OCI-LY7 (cell line): Measurements from ENCODE around the gene CGN. TPM values are rescaled to one million over a fixed set of nuclear protein-coding genes. Genes with fewer than 3 reads are reported as not detected.

Experiments
- BruUV-seq: library from RNA; stranded (reverse); fragments of 400-500 nt; replicated peaks from 2 replicates; lab custom pipeline; 2021; lab: Mats Ljungman, UMichigan
- CTCF ChIA-PET: fragments of 300-600 bp; sonication (Branson Sonifier 250); formaldehyde crosslinking; loops from one replicate; lab custom pipeline; 2022; ENCODE audit warnings: antibody characterized with exemption; ENCODE audit not compliant: unreplicated experiment; lab: Charles Lee
- POLR2A ChIA-PET: fragments of 300-600 bp; sonication (Branson Sonifier 250); formaldehyde crosslinking; loops from one replicate; lab custom pipeline; 2022; ENCODE audit warnings: antibody characterized with exemption; lab: Charles Lee
- DNase-seq: peaks from one replicate; pipeline ENCODE4 v3.0.0-alpha.2; 2015; ENCODE audit warnings: low spot score
- H2AFZ ChIP-seq: fragments of 200-600 bp; sonication (generic), shearing (Covaris generic); 2 replicates; pipeline ENCODE4 v1.6.1; 2014; ENCODE audit warnings: mild to moderate bottlenecking, antibody characterized with exemption, low read length, moderate library complexity
- H3K27ac ChIP-seq: fragments of 200-600 bp; sonication (generic); 2 replicates; pipeline ENCODE4 v1.5.1; 2014; ENCODE audit warnings: mixed run types, low read depth, mild to moderate bottlenecking, moderate library complexity, low read length, inconsistent platforms; ENCODE audit not compliant: poor library complexity, severe bottlenecking
- H3K36me3 ChIP-seq: fragments of 200-600 bp; sonication (generic); 2 replicates; pipeline ENCODE4 v1.6.1; 2014; ENCODE audit warnings: mild to moderate bottlenecking, antibody characterized with exemption, low read length, moderate library complexity, mixed read lengths; ENCODE audit not compliant: insufficient read depth
- H3K4me1 ChIP-seq: fragments of 200-600 bp; sonication (generic); 2 replicates; pipeline ENCODE4 v1.5.1; 2014; ENCODE audit warnings: mild to moderate bottlenecking, low read length; ENCODE audit not compliant: insufficient read depth, poor library complexity, severe bottlenecking
- H3K4me2 ChIP-seq: fragments of 200-600 bp; sonication (generic); 2 replicates; pipeline ENCODE4 v1.6.1; 2014; ENCODE audit warnings: mild to moderate bottlenecking, low read length
- H3K4me3 ChIP-seq: fragments of 200-600 bp; sonication (generic); 2 replicates; pipeline ENCODE4 v1.5.1; 2014; ENCODE audit warnings: mild to moderate bottlenecking, low read depth, low read length; ENCODE audit not compliant: poor library complexity, severe bottlenecking
- H3K79me2 ChIP-seq: fragments of 200-600 bp; sonication (generic); 2 replicates; pipeline ENCODE4 v1.6.1; 2016; ENCODE audit warnings: low read depth, mild to moderate bottlenecking, low read length, moderate library complexity, mixed read lengths; ENCODE audit not compliant: insufficient read depth
- H3K9me2 ChIP-seq: fragments of 200-600 bp; sonication (generic); 2 replicates; pipeline ENCODE4 v1.6.1; 2016; ENCODE audit warnings: mild to moderate bottlenecking, low read length, mixed read lengths; ENCODE audit not compliant: insufficient read depth
- H3K9me3 ChIP-seq: fragments of 200-600 bp; sonication (generic); 2 replicates; pipeline ENCODE4 v1.6.1; 2014; ENCODE audit warnings: mild to moderate bottlenecking, mixed run types, low read length, mixed read lengths
- H4K20me1 ChIP-seq: fragments of 200-600 bp; sonication (generic); 2 replicates; pipeline ENCODE4 v1.6.1; 2014; ENCODE audit warnings: mild to moderate bottlenecking, antibody characterized with exemption, low read length, moderate library complexity, mixed read lengths; ENCODE audit not compliant: insufficient read depth
- EZH2phosphoT487 ChIP-seq: fragments of 200-600 bp; sonication (generic); IDR thresholded peaks from 2 replicates; pipeline ENCODE4 v1.6.1; 2018; ENCODE audit warnings: low read depth, borderline replicate concordance, mild to moderate bottlenecking, mixed run types, antibody characterized with exemption, low read length, moderate library complexity, mixed read lengths
- intact Hi-C: fragments of 100-400 bp; cut with micrococcal nuclease; formaldehyde crosslinking; loops from one replicate; pipeline ENCODE4 v1.10.0; 2022; ENCODE audit not compliant: unreplicated experiment
- total RNA-seq, 2 experiments: library from RNA; depleted of rRNA in 1 of 2; stranded (reverse); fragments of >200 nt in 1 of 2; shearing (Covaris generic) in 1 of 2; gene quantifications; 2 replicates each; pipeline ENCODE4 v1.2.3, GENCODE V29; 2014 to 2022
- TF ChIP-seq, protein P1 (sequence below): fragments of 200-600 bp; sonication (generic); conservative IDR thresholded peaks from 2 replicates; pipeline ENCODE4 v1.5.1; 2014; ENCODE audit warnings: mild to moderate bottlenecking, antibody characterized with exemption, low read length, moderate library complexity, mixed read lengths

CGN gene
- total RNA-seq, 2 experiments from 2014 or later: 1.7 to 5.5 TPM

DNA sequence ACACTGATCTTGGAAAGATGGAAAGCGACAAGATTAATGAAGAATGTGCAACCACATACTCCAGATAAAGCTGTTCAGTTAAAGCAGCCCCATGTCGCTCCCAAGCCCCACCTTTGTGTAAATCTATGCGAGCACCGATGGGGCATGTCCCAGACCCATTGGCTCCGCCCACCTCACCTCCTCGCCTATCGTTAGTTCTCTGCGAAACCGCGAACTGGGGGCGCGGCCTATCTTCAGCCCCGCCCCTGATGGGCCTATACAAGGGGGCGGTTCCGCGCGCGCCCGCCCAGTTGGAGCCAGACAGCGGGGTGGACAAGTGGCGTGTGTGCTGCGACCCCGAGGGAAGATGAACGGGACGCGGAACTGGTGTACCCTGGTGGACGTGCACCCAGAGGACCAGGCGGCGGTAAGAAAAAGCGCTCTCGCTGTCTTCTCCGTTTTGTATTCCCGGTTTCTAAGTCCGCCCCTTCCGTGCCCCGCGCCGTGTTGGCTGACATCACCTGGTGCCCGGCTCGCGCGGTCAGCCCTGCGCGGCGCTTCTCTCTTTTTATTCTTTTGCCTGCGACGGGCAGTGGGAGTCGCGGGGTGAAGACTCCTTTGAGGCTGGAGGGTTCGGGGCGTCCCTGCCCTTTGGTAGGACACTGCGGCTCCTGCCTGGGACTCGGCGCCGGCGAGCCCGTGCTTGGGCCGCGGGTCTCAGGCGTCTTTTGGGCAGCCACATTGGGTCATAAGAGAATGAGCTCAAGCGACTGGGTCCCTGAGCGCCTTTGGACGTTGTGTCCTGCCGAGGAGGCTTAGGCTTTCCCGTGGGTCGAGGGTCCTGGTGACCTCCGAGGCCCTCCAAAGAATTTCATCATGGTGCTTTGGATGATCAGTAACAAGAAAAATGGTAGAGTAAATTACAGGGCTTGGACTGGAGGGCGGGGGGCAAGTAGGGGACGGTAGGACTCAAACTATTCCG lies 29.1 kb downstream of the CGN start, which contains the start of gene TUFT1:
Gene TUFT1 (plus strand): TSS at position 289 of the 961 bp plus-strand sequence. CDS start 58 bp downstream, at position 347.
- Histone ChIP-seq H3K9me3 (no peaks in the 10 kb centered on the region), H4K20me1 (no peaks in the 10 kb centered on the region), H3K79me2 (no peaks in the 10 kb centered on the region), H3K27ac (no peak within 1 kb of the TSS), H3K36me3 (no peaks in the 10 kb centered on the region), H2AFZ (no peak within 1 kb of the TSS), H3K4me3 (no peak within 1 kb of the TSS), H3K4me2 (peak within 1 kb of the TSS; percentile 14; the same call in 1 of the 2 replicates), H3K9me2 (no peaks in the 10 kb centered on the region), H3K4me1 (no peaks in the 10 kb centered on the region)
- peak; percentile 43 for DNase-seq
- no TSS peak for BruUV-seq
- POLR2A ChIA-PET: no interaction called here
- CTCF ChIA-PET: interaction anchor here (0.6 kb wide), 1 partner anchor 203 kb away, joined by 3 read pairs; no protein-coding TSS in a partner anchor
- intact Hi-C loops: no loop called here
- TF ChIP-seq EZH2phosphoT487: no peak
- TF ChIP-seq, protein P1, sequence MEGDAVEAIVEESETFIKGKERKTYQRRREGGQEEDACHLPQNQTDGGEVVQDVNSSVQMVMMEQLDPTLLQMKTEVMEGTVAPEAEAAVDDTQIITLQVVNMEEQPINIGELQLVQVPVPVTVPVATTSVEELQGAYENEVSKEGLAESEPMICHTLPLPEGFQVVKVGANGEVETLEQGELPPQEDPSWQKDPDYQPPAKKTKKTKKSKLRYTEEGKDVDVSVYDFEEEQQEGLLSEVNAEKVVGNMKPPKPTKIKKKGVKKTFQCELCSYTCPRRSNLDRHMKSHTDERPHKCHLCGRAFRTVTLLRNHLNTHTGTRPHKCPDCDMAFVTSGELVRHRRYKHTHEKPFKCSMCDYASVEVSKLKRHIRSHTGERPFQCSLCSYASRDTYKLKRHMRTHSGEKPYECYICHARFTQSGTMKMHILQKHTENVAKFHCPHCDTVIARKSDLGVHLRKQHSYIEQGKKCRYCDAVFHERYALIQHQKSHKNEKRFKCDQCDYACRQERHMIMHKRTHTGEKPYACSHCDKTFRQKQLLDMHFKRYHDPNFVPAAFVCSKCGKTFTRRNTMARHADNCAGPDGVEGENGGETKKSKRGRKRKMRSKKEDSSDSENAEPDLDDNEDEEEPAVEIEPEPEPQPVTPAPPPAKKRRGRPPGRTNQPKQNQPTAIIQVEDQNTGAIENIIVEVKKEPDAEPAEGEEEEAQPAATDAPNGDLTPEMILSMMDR: no peak

DNA sequence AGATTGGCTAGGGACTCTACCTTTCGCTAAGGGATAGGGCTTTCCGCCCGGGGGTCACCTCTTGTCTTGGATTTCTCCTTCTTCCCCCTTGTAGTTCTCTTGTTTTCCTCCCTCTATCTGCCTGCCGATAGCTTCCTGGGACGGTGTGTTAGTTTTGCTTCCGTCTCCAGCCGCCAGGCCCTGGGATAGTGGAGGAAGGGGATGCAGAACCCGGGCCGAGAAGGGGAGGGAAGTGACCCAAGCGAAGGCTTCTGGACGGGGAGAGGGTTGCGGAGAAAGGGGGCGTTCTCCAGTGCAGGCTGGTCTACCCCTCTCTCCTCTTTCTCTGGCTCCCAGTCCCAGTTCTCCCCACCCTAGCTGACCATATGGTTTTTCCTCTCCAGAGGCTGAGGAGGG lies 29.8 kb downstream of the CGN start:
- H3K27ac ChIP-seq: no peak overlapping the region
- DNase-seq: no peak
- no peaks in the 10 kb centered on the region for H3K4me1 ChIP-seq
- BruUV-seq: no TSS peak
- intact Hi-C loops: no loop called here
- no peaks in the 10 kb centered on the region for H3K9me3 ChIP-seq
- CTCF ChIA-PET: no interaction called here
- H2AFZ ChIP-seq: no peak overlapping the region
- POLR2A ChIA-PET: interaction anchor here (0.8 kb wide), 1 partner anchor 36 kb away, joined by 3 read pairs; no protein-coding TSS in a partner anchor
- no peaks in the 10 kb centered on the region for H3K79me2 ChIP-seq
- no peaks in the 10 kb centered on the region for H3K9me2 ChIP-seq
- no peaks in the 10 kb centered on the region for H3K36me3 ChIP-seq
- no peak for TF ChIP-seq EZH2phosphoT487
- TF ChIP-seq, protein P1: no peak
- no peaks in the 10 kb centered on the region for H4K20me1 ChIP-seq
- H3K4me2 ChIP-seq: peak overlapping the region; percentile 14; the same call in 1 of the 2 replicates
- H3K4me3 ChIP-seq: no peak overlapping the region
